ENCODE measurements around the gene KLHL2.
"Not testable (repeated sequence)": the region's sequence is repeated elsewhere in the genome, so short reads cannot be mapped to it uniquely, and the experiment has no call there.

KLHL2 gene

GRCh38 chr4:165331823-165332222 lies 124.5 kb downstream of the KLHL2 start:
- DNase-seq = no peak

DNA sequence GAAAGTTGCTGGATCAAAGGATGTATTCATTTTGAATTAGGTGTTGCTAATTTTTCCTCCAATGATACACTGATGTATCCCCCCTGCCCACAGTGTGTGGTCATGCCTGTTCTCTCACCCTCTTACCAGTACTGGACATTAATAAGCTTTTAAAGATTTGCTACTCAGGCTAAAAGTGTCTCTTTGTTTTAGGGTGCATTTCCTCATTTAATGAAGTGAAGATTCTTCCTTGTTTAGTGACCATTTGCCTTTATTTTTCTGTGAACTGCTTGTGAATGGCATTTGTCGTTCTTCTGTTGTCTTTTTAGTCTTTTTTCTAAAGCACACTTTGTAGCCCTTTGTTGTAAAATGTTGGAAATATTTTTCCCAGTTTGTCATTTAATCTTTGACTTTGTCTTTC lies 125.1 kb downstream of the KLHL2 start:
- DNase-seq = no peak

- DNase-seq = no peak
These were observed 127.9 kb downstream of the KLHL2 start for GRCh38 chr4:165335163-165335703.

GRCh38 chr4:165336743-165337142 lies 129.4 kb downstream of the KLHL2 start:
- DNase-seq = no peak

DNA sequence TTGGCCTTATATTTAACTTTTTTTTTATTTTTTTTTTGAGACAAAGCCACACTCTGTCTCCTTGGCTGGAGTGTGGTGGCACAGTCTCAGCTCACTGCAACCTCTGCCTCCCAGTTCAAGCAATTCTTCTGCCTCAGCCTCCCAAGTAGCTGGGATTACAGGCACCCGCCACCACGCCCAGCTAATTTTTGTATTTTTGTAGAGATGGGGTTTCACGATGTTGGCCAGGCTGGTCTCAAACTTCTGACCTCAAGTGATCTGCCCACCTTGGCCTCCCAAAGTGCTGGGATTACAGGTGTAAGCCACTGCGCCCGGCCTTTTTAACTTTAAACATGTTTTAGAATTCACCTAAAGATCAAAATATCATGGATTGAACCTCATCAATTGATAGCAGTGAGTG lies 135.0 kb downstream of the KLHL2 start:
- not testable (repeated sequence) for DNase-seq

DNA sequence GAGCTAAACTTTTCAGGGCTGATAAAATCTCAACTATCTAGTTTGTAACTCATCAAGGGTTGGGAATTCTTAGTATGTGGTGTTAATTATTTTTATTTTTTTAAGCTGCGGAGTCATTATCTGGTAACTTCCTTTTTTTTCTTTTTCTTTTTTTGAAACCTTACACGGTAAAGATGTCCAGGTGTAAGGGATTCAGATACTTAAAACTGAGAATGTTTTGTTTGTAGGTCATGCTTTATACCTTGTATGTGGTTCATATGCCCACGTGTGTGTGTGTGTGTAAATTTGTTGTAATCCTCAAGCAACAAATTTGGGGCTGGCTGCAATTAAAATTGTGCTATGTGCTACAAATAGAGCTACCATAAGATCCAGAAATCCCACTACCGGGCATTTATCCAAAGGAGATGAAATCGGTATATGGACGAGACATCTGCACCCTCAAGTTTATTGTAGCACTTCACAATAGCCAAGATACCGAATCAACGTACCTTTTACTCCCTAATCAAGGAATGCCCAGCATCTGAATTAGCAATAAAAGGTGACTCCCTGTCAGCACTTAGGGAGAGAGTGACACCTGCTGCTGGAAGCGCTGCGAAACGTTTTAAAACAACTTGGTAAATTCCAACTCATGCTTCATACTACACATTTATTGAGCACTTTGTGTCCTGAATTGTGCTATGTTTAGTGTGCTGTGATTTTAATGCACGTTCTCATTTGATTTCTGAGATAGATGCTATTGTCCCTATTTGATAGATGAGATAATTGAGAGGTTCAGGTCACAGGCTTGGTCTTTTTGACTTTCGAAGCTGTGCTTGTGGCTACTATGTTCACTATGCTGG lies 136.2 kb downstream of the KLHL2 start:
- DNase-seq = no peak

DNA sequence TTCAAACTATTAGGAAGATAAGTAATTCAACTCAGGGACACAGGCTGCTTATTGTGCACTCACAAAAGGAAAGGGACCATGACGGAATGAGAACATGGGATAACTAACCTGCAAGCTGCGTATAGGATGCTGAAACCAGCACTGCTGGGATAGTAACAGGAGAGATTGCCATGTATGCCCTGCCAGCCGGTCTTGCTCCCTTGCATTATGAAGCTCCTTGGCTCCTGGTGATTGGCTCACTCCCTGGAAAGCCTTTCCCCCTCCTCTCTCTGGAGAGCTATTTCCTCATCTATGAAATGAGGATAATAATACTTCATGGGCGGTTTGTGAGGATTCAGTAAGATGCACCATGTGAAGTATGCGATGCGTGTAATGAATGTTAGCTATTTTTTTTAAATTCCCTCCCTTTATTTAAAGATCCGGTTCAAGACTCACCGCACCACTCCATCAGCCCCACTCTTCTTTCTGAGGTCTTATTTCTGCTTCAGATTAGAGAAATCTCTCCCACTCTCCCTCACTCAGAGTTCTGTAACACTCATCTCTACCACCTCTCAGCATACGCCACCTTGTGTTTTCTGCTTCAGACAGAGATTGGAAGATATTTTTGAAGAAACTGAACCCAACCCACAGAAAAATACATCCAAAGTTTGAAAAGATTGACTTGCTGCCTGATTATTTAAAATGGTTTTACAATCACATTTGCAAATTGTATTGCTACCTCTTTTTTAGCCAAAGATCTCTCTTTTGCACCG lies 138.5 kb downstream of the KLHL2 start:
- DNase-seq = no peak

DNA sequence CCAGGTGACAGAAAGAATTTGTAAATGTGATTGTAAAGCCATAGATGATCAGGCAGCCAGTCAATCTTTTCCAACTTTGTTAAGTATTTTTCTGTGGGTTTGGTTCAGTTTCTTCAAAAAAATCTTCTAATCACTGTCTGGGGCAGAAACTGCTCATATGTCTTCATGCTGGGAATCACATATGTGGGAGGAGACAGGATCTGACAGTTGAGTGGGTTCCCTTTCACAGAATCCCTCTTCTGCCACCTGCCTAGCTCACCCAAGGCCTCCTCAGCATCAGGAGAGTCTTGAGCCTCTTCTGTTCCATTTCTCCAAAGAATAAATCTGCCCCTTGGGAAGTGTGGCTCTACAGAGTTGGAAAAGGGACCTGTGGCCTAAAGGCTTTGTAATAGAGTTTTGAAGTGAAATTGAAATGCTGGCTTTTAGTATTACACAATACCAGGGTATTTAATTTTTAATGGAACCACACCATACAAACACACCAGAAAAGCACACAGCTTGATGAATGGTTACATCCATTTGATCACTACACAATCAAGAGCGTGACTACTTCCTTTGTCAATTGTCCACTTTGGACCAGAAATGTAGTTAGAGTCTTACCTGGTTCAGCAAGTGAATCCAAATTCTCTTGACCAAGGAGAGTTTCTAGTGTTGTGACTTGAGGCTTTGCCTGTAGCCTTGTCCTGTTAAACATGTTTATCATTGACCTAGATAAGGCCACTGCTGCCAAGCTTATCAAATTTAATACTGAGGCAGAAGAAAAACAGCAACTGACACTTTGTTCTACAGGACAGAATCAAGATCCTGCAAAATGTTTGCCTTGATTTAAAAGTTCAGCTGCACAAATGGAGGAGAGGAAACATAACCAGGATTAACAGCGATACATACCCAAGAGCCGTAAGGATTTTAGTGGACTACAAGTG lies 140.5 kb downstream of the KLHL2 start:
- DNase-seq = no peak

- DNase-seq = no peak
These were observed 144.2 kb downstream of the KLHL2 start for GRCh38 chr4:165351359-165352130.

- peak; percentile 31 for DNase-seq
These were observed 148.5 kb downstream of the KLHL2 start for GRCh38 chr4:165355900-165356300.

DNA sequence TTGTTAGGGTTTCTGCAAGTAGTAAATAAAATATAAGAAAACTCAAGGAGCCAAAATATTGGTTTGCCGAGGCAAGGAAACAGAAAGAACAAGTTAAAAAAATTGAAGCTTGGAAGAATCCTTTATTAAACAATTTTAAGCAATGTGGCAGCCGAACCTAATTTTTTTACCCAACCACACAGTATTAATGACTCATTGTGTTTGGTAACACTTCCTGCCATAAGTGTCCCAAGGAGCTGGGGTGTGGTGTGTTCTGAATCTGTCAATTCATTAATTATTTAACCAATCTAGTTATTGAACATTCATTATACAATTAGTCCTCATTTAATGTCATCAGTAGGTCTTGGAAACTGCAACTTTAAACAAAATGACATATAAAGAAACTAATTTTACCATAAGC lies 152.1 kb downstream of the KLHL2 start:
- no peak for DNase-seq

GRCh38 chr4:165360041-165360695 lies 152.8 kb downstream of the KLHL2 start:
- no peak for DNase-seq

GRCh38 chr4:165360985-165361670 lies 153.8 kb downstream of the KLHL2 start:
- DNase-seq = no peak

DNA sequence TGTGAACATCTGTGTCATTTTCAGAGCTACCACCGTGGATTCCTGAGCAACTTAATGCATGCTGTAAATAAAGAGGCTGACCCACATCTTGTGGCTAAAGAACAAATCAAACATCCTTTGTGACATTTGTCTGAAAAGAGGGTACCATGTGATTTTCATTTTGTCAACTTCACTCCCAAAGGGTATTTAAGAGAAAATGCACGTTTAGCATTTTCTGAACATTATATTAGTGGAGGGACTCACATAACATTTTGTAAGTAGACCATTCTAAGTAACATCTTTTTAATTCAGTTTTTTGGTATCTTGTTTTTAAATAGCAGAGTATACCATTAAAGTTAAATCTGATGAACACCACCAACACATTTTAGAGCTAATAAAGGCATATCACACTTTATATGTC lies 154.4 kb downstream of the KLHL2 start:
- DNase-seq = no peak

DNA sequence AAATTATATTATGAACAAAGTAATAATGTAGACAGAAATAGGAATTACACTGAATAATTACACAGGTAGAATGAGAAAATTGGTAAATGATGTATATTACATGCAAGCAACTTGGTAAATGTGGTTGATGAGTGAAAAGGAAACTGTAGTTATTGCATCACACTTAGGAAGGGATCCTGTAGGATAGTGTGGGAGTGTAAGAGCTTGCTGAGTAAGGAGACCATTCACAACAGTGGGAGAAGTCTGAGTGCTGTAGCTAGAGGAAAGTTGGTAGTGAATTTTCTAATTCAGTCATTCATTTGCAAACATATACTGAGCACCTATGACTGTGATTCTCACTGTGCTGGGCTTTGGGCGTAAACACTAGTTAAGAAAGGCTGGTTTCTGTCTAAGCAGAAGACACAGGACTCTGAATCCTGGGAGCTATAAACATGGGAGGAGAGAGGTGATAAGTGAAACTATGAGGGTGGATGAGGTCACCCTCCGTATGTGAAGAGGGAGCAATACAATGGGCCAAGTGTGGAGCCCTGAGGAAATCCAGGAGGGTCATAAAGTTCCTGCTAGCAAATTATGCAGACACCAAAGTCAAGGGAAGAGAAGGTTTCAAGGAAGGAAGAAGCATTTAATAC lies 157.2 kb downstream of the KLHL2 start:
- DNase-seq = no peak

GRCh38 chr4:165367040-165367439 lies 159.7 kb downstream of the KLHL2 start:
- DNase-seq = no peak

DNA sequence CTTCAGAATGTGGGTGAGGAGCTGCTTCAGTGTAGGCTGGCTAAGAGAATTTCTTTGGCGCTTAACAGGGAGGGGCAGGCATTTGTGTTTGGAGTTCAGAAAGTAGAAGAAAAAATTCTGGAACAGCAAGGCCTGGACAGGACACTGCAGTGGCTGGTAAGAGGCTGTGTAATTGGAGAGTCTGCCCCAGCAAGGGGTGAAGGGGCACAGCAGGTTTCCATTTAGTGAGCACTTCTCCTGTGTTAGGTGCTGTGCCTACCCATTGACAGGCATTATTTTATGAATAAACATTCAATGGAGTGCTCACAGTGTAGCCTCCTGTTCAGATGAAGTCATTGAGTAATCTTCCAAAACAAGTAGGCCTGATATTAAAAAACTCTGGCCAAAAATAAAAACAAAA lies 160.8 kb downstream of the KLHL2 start:
- DNase-seq = no peak

DNA sequence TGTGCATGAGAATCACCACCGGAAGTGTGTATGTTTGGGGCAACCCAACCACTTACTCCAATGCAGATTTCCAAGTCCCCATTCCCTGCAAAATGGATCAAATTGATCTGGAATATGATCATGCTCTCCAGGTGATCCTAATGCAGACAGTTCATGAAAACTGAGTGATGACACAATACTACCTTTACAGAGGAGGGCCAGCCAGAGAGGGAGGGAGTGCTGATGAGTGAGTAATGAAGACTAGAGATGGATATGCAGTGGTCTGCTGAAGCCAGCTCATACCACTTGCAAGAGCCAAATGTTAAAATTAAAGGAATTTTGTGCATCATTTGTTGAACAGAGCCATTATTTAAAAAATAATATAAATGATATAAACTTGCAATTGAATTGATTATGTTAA lies 161.2 kb downstream of the KLHL2 start:
- no peak for DNase-seq

DNA sequence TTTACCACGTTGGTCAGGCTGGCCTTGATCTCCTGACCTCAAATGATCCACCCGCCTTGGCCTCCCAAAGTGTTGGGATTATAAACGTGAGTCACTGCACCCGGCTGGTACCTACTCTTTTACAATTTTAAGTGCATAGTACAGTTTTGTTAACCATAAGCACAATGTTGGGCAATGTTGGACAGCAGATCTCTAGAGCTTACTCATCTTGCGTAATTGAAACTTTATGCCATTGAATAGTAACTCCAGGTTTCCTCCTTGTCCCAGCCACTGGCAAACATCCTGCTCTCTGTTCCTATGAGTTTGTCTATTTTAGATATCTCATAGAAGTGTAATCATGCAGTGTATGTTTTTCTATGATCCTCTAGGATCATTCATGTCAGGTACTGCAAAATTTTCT lies 162.2 kb downstream of the KLHL2 start:
- no peak for DNase-seq

DNA sequence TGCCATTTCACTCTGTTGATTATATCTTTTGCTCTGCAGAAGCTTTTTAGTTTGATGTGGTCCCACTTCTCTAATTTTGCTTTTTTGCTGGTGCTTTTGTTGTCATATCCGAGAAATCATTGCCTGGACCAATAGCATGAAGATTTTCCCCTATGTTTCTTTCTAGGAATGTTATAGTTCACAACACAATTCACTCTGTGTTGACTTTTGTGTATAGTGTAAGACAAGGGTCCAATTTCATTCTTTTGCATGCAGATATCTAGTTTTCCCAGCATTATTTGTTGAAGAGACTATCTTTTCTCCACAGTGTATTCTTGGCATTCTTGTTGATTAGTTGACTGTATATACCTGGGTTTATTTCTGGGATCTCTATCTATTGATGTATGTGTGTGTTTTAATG lies 163.2 kb downstream of the KLHL2 start:
- no peak for DNase-seq
